Caco-2 (cell line): Measurements from ENCODE around the gene FRMD1. TPM values are rescaled to one million over a fixed set of nuclear protein-coding genes. Genes with fewer than 3 reads are reported as not detected.

Source experiments
- BruUV-seq: library from RNA; stranded (reverse); fragments of 400-500 nt; replicated peaks from 2 replicates; lab custom pipeline; 2021; lab: Mats Ljungman, UMichigan
- CTCF ChIA-PET: fragments of 300-600 bp; sonication (Branson Sonifier 250); formaldehyde crosslinking; loops from one replicate; lab custom pipeline; 2022; ENCODE audit warnings: antibody characterized with exemption; lab: Charles Lee
- POLR2A ChIA-PET: fragments of 300-600 bp; sonication (Branson Sonifier 250); formaldehyde crosslinking; loops from one replicate; lab custom pipeline; 2022; ENCODE audit warnings: antibody characterized with exemption; lab: Charles Lee
- DNase-seq, 2 experiments: peaks; one replicate each; pipeline versions ENCODE4 v3.0.0 to v3.0.0-alpha.2; 2020 to 2022
- H3K27me3 ChIP-seq: replicated peaks from 2 replicates; pipeline ENCODE4 v1.6.0; 2011; ENCODE audit warnings: low read length; ENCODE audit not compliant: control insufficient read depth, insufficient read depth
- H3K36me3 ChIP-seq: 2 replicates; pipeline ENCODE4 v1.5.1; 2011; ENCODE audit warnings: low read length; ENCODE audit not compliant: control insufficient read depth, insufficient read depth
- H3K4me1 ChIP-seq: fragments of 250-450 bp; sonication (Bioruptor Pico); 2 replicates; pipeline ENCODE4 v1.5.1; 2020; ENCODE audit warnings: mild to moderate bottlenecking
- H3K4me3 ChIP-seq: 2 replicates; pipeline ENCODE4 v1.5.1; 2011; ENCODE audit warnings: low read depth, mild to moderate bottlenecking, control low read depth, low read length
- H3K9me3 ChIP-seq: fragments of 250-450 bp; sonication (Bioruptor Pico); 2 replicates; pipeline ENCODE4 v1.5.1; 2020; ENCODE audit warnings: mild to moderate bottlenecking, moderate library complexity
- H3K27ac Mint-ChIP-seq: one replicate; pipeline ENCODE4 v1.8.0; 2022; ENCODE audit warnings: mixed read lengths; ENCODE audit not compliant: unreplicated experiment
- H3K27me3 Mint-ChIP-seq: one replicate; pipeline ENCODE4 v1.8.0; 2022; ENCODE audit warnings: mixed read lengths; ENCODE audit not compliant: insufficient read depth, unreplicated experiment
- H3K36me3 Mint-ChIP-seq: one replicate; pipeline ENCODE4 v1.8.0; 2022; ENCODE audit warnings: mild to moderate bottlenecking, mixed read lengths; ENCODE audit not compliant: insufficient read depth, unreplicated experiment
- H3K4me1 Mint-ChIP-seq: one replicate; pipeline ENCODE4 v1.8.0; 2022; ENCODE audit warnings: low read depth, mixed read lengths; ENCODE audit not compliant: unreplicated experiment
- H3K4me3 Mint-ChIP-seq: one replicate; pipeline ENCODE4 v1.8.0; 2022; ENCODE audit warnings: mild to moderate bottlenecking, moderate library complexity, mixed read lengths; ENCODE audit not compliant: unreplicated experiment
- H3K9me3 Mint-ChIP-seq: one replicate; pipeline ENCODE4 v1.8.0; 2022; ENCODE audit warnings: mixed read lengths; ENCODE audit not compliant: unreplicated experiment
- CTCF ChIP-seq, 2 experiments: fragments of 200-600 bp in 1 of 2; IDR thresholded peaks; 1 replicate in 1 of 2; 2 replicates in 1 of 2; pipeline versions ENCODE4 v1.5.1 to v1.8.0; 2011 to 2022; ENCODE audit warnings: antibody characterized with exemption in 1 of 2, control low read depth in 1 of 2, inconsistent platforms in 1 of 2, low read depth in 1 of 2, low read length in 1 of 2, mild to moderate bottlenecking in 1 of 2, moderate library complexity in 1 of 2; ENCODE audit not compliant: insufficient read depth in 1 of 2, severe bottlenecking in 1 of 2, unreplicated experiment in 1 of 2
- intact Hi-C: fragments of 100-400 bp; cut with micrococcal nuclease; formaldehyde crosslinking; loops from one replicate; pipeline ENCODE4 v1.10.0; 2022; ENCODE audit not compliant: unreplicated experiment
- total RNA-seq: library from RNA; stranded (reverse); gene quantifications from 2 replicates; pipeline ENCODE4 v1.2.3, GENCODE V29; 2022

FRMD1 gene
- total RNA-seq, 1 experiment from 2014 or later = 0.14 TPM

DNA sequence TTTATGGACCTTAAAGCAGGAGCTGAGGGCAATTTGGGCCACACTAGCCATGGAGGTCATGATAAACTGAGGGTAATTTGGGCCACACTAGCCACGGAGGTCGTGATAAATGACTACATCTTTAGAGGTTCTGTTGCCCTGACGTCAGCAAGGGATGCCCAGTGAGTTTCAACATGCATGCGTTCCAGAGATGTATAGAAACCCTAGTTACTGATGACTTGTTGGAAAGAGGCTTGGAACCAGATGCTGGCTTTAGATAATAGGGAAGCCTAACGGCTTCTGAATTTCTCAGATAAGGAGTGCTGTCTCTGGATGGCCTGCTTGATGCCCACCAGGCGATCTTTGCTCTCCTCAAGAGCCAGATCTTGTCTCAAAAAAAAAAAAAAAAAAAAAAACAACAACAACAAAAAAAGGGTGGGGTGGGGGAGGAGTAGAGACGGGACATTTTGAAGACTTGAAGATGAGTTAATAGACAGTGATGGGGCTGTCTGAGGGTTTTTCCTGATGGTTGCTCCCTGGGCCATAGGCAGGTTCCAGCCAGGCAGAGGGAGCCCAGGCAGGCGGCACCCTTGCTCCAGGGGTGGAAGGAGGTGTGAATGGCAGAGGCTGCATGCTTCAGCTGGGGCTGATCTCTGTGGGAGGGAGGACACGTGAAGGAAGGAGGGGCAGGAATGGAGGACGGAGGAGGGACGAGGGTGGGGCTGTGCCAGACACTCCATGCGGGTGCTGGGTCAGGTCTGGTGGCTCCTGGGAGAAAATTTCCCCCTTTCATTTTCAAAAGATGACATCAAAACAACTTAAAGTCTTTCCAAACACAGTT lies 27.0 kb upstream of the FRMD1 start:
- Mint-ChIP-seq H3K9me3 (no peaks in the 10 kb centered on the region), H3K4me3 (no peak overlapping the region), H3K4me1 (no peaks in the 10 kb centered on the region), H3K27ac (no peak overlapping the region), H3K36me3 (peaks cover 5% of the 10 kb centered on the region), H3K27me3 (no peaks in the 10 kb centered on the region)
- intact Hi-C loops = no loop called here
- H3K36me3 ChIP-seq = no peaks in the 10 kb centered on the region
- no peak for TF ChIP-seq CTCF (IDR thresholded peaks at IDR 0.05; ENCODE audit: insufficient read depth in 1 of 2, low read depth in 1 of 2, low read length in 1 of 2, severe bottlenecking in 1 of 2, unreplicated experiment in 1 of 2)
- POLR2A ChIA-PET = no interaction called here
- H3K9me3 ChIP-seq = no peaks in the 10 kb centered on the region
- H3K27me3 ChIP-seq = no peaks in the 10 kb centered on the region
- DNase-seq = no peak
- no peak overlapping the region for H3K4me3 ChIP-seq
- BruUV-seq = no TSS peak
- no peaks in the 10 kb centered on the region for H3K4me1 ChIP-seq
- CTCF ChIA-PET = no interaction called here

GRCh38 chr6:168104636-168105035 lies 25.6 kb upstream of the FRMD1 start:
- Mint-ChIP-seq H3K27ac (no peak overlapping the region), H3K4me3 (no peak overlapping the region), H3K36me3 (peaks cover 5% of the 10 kb centered on the region), H3K27me3 (no peaks in the 10 kb centered on the region), H3K4me1 (no peaks in the 10 kb centered on the region), H3K9me3 (no peaks in the 10 kb centered on the region)
- Histone ChIP-seq H3K9me3 (no peaks in the 10 kb centered on the region), H3K4me1 (no peaks in the 10 kb centered on the region), H3K36me3 (no peaks in the 10 kb centered on the region), H3K4me3 (no peak overlapping the region), H3K27me3 (no peaks in the 10 kb centered on the region)
- no peak for TF ChIP-seq CTCF (IDR thresholded peaks at IDR 0.05; ENCODE audit: insufficient read depth in 1 of 2, low read depth in 1 of 2, low read length in 1 of 2, severe bottlenecking in 1 of 2, unreplicated experiment in 1 of 2)
- intact Hi-C loops = no loop called here
- no TSS peak for BruUV-seq
- POLR2A ChIA-PET = no interaction called here
- CTCF ChIA-PET = no interaction called here
- no peak for DNase-seq

DNA sequence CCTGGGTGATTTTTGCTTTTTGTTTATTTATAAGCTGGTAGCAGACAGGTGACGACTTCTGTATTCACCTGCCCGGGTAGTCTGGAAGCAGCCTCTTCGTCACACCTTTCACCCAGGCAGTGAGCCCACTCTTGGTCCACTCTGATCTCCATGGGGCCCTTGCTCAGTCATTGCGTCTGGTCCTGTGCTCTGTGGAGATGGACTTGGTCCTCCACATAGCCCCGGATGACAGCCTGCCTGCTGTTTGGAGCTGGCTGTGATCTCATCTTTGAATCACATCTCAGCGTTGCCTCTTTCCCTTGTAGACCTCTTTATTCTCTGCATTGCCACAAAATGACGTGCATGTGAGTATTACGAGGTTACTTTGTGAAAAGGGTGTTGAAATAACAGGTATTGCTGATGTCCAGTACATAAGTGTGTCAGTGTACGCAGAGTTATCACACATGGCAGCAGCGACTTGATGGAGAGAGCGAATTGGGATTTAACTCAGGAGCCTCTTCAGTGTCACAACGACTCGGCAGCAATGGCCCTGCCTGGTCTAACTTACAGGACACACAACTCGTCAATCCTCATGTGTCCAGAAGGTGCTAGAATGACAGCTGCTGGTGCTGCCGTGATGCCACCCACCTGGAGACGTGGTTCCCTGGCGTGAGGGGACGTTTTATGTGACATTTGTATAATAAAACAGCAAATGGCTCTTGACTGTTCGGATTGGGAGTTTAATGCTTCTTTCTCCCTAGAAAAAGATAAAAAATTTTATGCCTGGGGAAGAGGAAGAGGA lies 24.2 kb upstream of the FRMD1 start:
- Mint-ChIP-seq H3K36me3 (peaks cover 5% of the 10 kb centered on the region), H3K27ac (no peak overlapping the region), H3K9me3 (no peaks in the 10 kb centered on the region), H3K27me3 (no peaks in the 10 kb centered on the region), H3K4me1 (no peaks in the 10 kb centered on the region), H3K4me3 (no peak overlapping the region)
- ChIA-PET POLR2A (no interaction called here), CTCF (no interaction called here)
- TF ChIP-seq CTCF (IDR thresholded peaks at IDR 0.05; ENCODE audit: insufficient read depth in 1 of 2, low read depth in 1 of 2, low read length in 1 of 2, severe bottlenecking in 1 of 2, unreplicated experiment in 1 of 2) = no peak
- no peak overlapping the region for H3K4me3 ChIP-seq
- no TSS peak for BruUV-seq
- DNase-seq = no peak
- no peaks in the 10 kb centered on the region for H3K27me3 ChIP-seq
- H3K36me3 ChIP-seq = no peaks in the 10 kb centered on the region
- no peaks in the 10 kb centered on the region for H3K9me3 ChIP-seq
- intact Hi-C loops = no loop called here
- no peaks in the 10 kb centered on the region for H3K4me1 ChIP-seq
